ENCODE data around the gene TMEM125. TPM values are rescaled to one million over a fixed set of nuclear protein-coding genes. Genes with fewer than 3 reads are reported as not detected.
A peak's percentile ranks its signal among the peaks of the same experiment; 100 is the strongest.

TMEM125 gene
- total and polyA plus RNA-seq, 9 of the 15 experiments (the other 6 are each of a cell fraction or from before 2014, with no cell fraction given): 0.07 to 0.08 TPM; not detected in 7

- no peak overlapping the region for H2AFZ ChIP-seq (ENCODE audit: low read depth, low read length)
- no peak overlapping the region for H3K4me2 ChIP-seq (ENCODE audit: insufficient read depth, low read length)
- no TSS peak for BruUV-seq (replicated peaks)
- no peaks in the 10 kb centered on the region for H3K36me3 ChIP-seq (ENCODE audit: control insufficient read depth, insufficient read depth, low read length)
- H3K9me3 ChIP-seq (replicated peaks; ENCODE audit: control insufficient read depth, insufficient read depth, low read depth, low read length): no peaks in the 10 kb centered on the region
- H3K27ac ChIP-seq (ENCODE audit: extremely low read depth, low read depth, low read length): no peak overlapping the region
- H4K20me1 ChIP-seq (replicated peaks; ENCODE audit: control insufficient read depth, insufficient read depth, low read length): no peaks in the 10 kb centered on the region
- H3K9me1 ChIP-seq (ENCODE audit: control insufficient read depth, insufficient read depth, low read length): no peaks in the 10 kb centered on the region
- 2% methylated on average over 4 of the region's 4 CpGs for WGBS (ENCODE audit: insufficient coverage, low coverage, missing lambda C conversion rate)
- H3K4me3 ChIP-seq: no peak overlapping the region
- ChIA-PET CTCF (ENCODE audit: low intra/inter-chr PET ratio) (no interaction called here), POLR2A (interaction anchor here (0.7 kb wide), 1 partner anchor 24 kb away, joined by 3 read pairs; no protein-coding TSS in a partner anchor)
- no peak overlapping the region for H3K9ac ChIP-seq (ENCODE audit: insufficient read depth in 1 of 2, low read depth in 2 of 2, low read length in 2 of 2)
- peaks cover 3 to 5% of the 10 kb centered on the region in 2 experiments; a peak in 2 of 5 replicates for H3K4me1 ChIP-seq (replicated peaks in 1 of 2; ENCODE audit: control insufficient read depth in 2 of 2, insufficient read depth in 2 of 2, low read length in 2 of 2)
- DNase-seq (ENCODE audit: extremely low read depth in 1 of 4, low spot score in 3 of 4): no peak
- ATAC-seq: no peak
- no peak for FAIRE-seq
- peaks cover 27 to 40% of the 10 kb centered on the region in 2 experiments for H3K27me3 ChIP-seq (ENCODE audit: control insufficient read depth in 2 of 2, insufficient read depth in 2 of 2, low read length in 2 of 2)
- intact Hi-C loops (cut with micrococcal nuclease): no loop called here
- in situ Hi-C loops (cut with MboI): no loop called here
- no peaks in the 10 kb centered on the region for H3K79me2 ChIP-seq (ENCODE audit: control insufficient read depth, insufficient read depth, low read length)
- TF ChIP-seq EZH2 (IDR thresholded peaks at IDR 0.05; ENCODE audit: borderline replicate concordance, low read depth, low read length): 0 out of 2 replicates have a peak, but pooled peaks have one; percentile 47
- TF ChIP-seq ZNF584 (CRISPR knock-in tag; IDR thresholded peaks at IDR 0.05; ENCODE audit: low read depth): no peak
Measured at GRCh38 chr1:43265431-43265830, 4.4 kb upstream of the TMEM125 start.

GRCh38 chr1:43266881-43267280 lies 2.9 kb upstream of the TMEM125 start:
- no peak for FAIRE-seq
- H3K79me2 ChIP-seq (ENCODE audit: control insufficient read depth, insufficient read depth, low read length): no peaks in the 10 kb centered on the region
- H3K36me3 ChIP-seq (ENCODE audit: control insufficient read depth, insufficient read depth, low read length): no peaks in the 10 kb centered on the region
- in situ Hi-C loops (cut with MboI): no loop called here
- H3K4me2 ChIP-seq (ENCODE audit: insufficient read depth, low read length): no peak overlapping the region
- no peak overlapping the region for H3K9ac ChIP-seq (ENCODE audit: insufficient read depth in 1 of 2, low read depth in 2 of 2, low read length in 2 of 2)
- no peak for DNase-seq (ENCODE audit: extremely low read depth in 1 of 4, low spot score in 3 of 4)
- no peaks in the 10 kb centered on the region for H3K9me1 ChIP-seq (ENCODE audit: control insufficient read depth, insufficient read depth, low read length)
- no peaks in the 10 kb centered on the region for H4K20me1 ChIP-seq (replicated peaks; ENCODE audit: control insufficient read depth, insufficient read depth, low read length)
- H3K9me3 ChIP-seq (replicated peaks; ENCODE audit: control insufficient read depth, insufficient read depth, low read depth, low read length): no peaks in the 10 kb centered on the region
- BruUV-seq (replicated peaks): no TSS peak
- ChIA-PET POLR2A (no interaction called here), CTCF (ENCODE audit: low intra/inter-chr PET ratio) (no interaction called here)
- TF ChIP-seq BCOR (IDR thresholded peaks at IDR 0.05): 0 out of 2 replicates have a peak, but pooled peaks have one; percentile 9
- peak; percentile 17 for TF ChIP-seq RBM25 (IDR thresholded peaks at IDR 0.05; ENCODE audit: low read depth, low read length, severe bottlenecking)
- no peak for TF ChIP-seq ARID3B (CRISPR knock-in tag; IDR thresholded peaks at IDR 0.05; ENCODE audit: borderline replicate concordance)
- 0 out of 2 replicates have a peak, but pooled peaks have one; percentile 58 for TF ChIP-seq ZNF3 (CRISPR knock-in tag; IDR thresholded peaks at IDR 0.05)
- WGBS (ENCODE audit: insufficient coverage, low coverage, missing lambda C conversion rate): 4% methylated on average over 1 of the region's 1 CpG
- H2AFZ ChIP-seq (ENCODE audit: low read depth, low read length): no peak overlapping the region
- H3K27ac ChIP-seq (ENCODE audit: extremely low read depth, low read depth, low read length): no peak overlapping the region
- ATAC-seq: no peak
- no peak overlapping the region for H3K4me3 ChIP-seq
- intact Hi-C loops (cut with micrococcal nuclease): no loop called here
- H3K4me1 ChIP-seq (replicated peaks in 1 of 2; ENCODE audit: control insufficient read depth in 2 of 2, insufficient read depth in 2 of 2, low read length in 2 of 2): peaks cover 8 to 9% of the 10 kb centered on the region in 2 experiments; a peak in 3 of 5 replicates
- peaks cover 29 to 40% of the 10 kb centered on the region in 2 experiments for H3K27me3 ChIP-seq (ENCODE audit: control insufficient read depth in 2 of 2, insufficient read depth in 2 of 2, low read length in 2 of 2)
